ENCODE results near the gene RNF207.
A peak's percentile ranks its signal among the peaks of the same experiment; 100 is the strongest.

RNF207 gene, protein sequence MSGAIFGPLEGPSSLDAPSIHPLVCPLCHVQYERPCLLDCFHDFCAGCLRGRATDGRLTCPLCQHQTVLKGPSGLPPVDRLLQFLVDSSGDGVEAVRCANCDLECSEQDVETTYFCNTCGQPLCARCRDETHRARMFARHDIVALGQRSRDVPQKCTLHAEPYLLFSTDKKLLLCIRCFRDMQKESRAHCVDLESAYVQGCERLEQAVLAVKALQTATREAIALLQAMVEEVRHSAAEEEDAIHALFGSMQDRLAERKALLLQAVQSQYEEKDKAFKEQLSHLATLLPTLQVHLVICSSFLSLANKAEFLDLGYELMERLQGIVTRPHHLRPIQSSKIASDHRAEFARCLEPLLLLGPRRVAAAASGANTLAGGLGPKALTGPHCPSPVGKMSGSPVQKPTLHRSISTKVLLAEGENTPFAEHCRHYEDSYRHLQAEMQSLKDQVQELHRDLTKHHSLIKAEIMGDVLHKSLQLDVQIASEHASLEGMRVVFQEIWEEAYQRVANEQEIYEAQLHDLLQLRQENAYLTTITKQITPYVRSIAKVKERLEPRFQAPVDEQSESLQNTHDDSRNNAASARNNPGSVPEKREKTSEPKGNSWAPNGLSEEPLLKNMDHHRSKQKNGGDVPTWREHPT

DNA sequence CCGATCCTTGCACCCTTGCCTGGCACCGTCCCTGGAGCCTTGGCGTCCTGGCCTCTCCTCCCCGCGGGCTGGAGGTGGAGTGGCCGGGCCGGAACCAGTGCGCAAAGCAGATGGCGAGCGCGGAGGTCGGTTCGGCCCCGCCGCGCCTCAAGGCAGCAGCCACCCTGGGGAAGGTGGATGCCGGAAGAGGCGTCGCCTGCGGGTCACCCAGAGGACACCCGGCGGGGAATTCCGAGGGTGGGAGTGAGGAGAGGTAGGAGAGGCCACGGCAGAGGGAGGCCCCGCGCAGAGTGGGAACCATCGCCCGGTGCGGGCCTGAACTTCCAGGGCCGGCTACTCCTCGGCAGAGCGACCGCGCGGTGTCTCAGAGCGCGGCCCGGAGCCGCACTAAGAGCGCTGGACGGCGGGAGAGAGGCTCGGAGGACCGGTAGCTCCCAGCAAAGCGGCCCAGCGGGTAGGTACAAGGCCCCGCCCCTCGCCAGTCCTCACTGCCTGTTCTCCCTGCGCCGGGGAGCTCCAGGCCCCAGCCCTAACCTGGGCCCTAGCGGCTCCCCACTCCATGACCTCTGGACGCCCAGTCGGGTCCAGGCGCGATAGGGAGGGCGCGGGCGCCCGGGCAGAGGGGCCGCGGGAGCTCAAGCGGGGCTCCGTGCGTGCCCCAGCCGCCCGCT, at the start of gene RNF207:
Gene RNF207 (plus strand): TSS at position 271 of the 671 bp plus-strand sequence. CDS start 417 bp downstream, outside the sequence.
- TF ChIP-seq, protein P1, sequence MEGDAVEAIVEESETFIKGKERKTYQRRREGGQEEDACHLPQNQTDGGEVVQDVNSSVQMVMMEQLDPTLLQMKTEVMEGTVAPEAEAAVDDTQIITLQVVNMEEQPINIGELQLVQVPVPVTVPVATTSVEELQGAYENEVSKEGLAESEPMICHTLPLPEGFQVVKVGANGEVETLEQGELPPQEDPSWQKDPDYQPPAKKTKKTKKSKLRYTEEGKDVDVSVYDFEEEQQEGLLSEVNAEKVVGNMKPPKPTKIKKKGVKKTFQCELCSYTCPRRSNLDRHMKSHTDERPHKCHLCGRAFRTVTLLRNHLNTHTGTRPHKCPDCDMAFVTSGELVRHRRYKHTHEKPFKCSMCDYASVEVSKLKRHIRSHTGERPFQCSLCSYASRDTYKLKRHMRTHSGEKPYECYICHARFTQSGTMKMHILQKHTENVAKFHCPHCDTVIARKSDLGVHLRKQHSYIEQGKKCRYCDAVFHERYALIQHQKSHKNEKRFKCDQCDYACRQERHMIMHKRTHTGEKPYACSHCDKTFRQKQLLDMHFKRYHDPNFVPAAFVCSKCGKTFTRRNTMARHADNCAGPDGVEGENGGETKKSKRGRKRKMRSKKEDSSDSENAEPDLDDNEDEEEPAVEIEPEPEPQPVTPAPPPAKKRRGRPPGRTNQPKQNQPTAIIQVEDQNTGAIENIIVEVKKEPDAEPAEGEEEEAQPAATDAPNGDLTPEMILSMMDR (IDR thresholded peaks at IDR 0.05; ENCODE audit: borderline replicate concordance, insufficient read depth, low read depth, low read length): no peak
- H3K4me3 ChIP-seq (ENCODE audit: low read depth, low read length): peak within 1 kb of the TSS; percentile 88

DNA sequence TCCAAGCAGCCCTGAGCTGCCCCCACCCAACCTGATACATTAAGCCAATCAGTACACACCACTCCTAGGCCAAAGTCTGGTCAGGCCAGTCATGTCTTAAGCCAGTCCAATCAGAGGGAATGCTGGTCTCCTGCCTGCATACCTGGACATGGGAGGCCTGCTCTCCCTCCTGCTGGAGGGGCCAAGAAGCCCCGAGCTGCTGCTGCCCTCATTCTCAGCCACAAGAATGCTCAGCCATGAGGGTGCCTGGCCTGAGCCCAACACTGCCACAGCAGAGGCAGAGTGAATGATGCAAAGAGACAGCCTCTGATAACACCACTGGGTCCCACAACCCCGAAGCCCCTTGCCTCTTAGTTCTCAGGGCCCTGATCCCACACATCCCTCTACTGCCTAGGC, 48.8 kb upstream of the RNF207 start:
- TF ChIP-seq, protein P1 (IDR thresholded peaks at IDR 0.05; ENCODE audit: borderline replicate concordance, insufficient read depth, low read depth, low read length): no peak
- no peak overlapping the region for H3K4me3 ChIP-seq (ENCODE audit: low read depth, low read length)

DNA sequence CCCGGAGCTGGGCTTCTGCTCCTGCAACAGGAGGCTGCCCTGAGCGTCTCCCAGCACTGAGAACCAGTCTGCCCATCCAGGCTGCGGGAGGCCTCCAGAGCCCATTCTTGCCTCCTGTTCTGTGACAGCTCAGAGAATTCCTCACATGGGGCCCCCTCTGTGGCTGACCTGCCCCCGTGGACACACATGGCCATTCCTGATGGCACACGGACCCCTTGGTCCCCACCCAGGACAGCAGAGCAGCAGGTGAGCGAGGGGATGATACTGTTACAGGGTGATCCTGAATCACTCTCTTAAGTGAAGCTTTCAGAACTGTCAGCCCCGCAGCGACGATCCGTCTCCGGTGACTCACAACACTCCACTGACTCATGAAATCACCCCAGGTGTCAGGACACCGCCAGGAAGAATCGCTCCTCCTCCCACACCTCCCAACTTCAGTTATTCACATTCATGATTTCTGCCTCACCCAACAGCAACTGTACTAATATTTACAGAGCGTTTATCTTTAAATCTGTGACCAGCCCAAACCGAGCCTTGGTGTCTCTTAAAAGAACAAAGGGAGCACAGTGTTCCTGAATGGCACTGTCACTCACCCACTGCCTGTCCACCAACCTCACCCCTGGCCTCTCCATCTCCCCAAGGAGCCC, 48.3 kb upstream of the RNF207 start:
- H3K4me3 ChIP-seq (ENCODE audit: low read depth, low read length): no peak overlapping the region
- TF ChIP-seq, protein P1 (IDR thresholded peaks at IDR 0.05; ENCODE audit: borderline replicate concordance, insufficient read depth, low read depth, low read length): no peak

DNA sequence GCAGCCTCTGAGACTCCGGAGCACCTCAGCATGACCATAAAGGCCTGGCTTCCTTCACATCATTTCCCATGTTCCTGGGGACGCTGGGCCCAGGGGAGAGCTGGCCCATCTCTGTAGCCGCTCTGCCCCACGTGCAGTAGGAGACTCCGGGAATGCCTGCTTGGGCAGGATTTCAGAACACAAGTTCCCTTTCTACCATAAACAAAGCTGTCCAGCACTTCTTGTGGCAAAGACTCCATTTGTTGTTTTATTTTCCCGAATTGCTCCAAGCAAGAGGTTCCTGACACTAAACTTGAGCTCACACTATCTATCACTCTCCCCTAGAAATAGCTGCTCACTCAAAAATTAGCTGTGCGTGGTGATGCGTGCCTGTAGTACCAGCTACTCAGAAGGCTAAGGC, 47.7 kb upstream of the RNF207 start:
- no peak overlapping the region for H3K4me3 ChIP-seq (ENCODE audit: low read depth, low read length)

DNA sequence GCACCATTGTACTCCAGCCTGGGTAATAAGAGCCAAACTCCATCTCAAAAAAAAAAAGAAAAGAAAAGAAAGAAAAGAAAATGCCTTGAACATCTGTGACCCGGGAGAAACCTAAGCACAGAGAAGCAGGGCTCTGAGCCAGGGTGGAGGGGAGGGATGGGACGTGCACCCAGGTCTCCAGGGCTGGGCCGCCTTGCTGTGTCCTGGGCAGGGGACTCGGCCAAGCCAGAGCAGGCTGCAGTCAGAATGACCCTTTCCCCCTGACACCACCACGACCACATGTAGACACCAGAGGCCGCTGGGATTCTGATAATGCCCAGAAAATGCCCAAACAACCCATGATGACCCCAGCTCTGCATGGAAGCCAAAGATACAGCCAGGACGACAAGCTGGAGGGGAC, 43.6 kb upstream of the RNF207 start:
- TF ChIP-seq, protein P1 (IDR thresholded peaks at IDR 0.05; ENCODE audit: borderline replicate concordance, insufficient read depth, low read depth, low read length): no peak
- H3K4me3 ChIP-seq (ENCODE audit: low read depth, low read length): no peak overlapping the region

More for the DNA sequence above, 47.7 kb upstream of the RNF207 start:
- TF ChIP-seq, protein P1 (IDR thresholded peaks at IDR 0.05; ENCODE audit: borderline replicate concordance, insufficient read depth, low read depth, low read length): no peak

DNA sequence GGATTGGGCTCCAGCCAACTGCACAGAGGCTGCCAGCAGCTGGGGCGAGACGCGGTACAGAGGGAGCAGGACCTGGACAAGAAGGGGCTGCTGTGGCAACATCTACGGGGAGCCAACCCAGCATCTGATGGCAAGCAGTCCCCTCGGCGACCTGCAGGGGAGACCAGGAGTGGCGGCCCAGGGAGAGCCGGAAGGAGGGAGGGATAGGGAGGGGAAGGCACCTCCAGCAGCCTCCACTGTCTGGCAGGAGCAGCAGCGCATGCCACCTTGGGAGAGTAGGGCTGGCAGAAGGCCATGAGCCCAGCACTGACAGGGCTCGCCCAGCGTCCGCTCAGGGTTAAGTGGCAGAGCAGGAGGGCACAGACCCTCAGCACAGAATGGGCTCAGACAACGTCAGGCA, 43.1 kb upstream of the RNF207 start:
- TF ChIP-seq, protein P1 (IDR thresholded peaks at IDR 0.05; ENCODE audit: borderline replicate concordance, insufficient read depth, low read depth, low read length): peak; percentile 23; the same call in 1 of the 2 replicates

More for the DNA sequence above, 43.1 kb upstream of the RNF207 start:
- H3K4me3 ChIP-seq (ENCODE audit: low read depth, low read length): no peak overlapping the region
